ENCODE measurements around the gene KCNQ5.

DNA sequence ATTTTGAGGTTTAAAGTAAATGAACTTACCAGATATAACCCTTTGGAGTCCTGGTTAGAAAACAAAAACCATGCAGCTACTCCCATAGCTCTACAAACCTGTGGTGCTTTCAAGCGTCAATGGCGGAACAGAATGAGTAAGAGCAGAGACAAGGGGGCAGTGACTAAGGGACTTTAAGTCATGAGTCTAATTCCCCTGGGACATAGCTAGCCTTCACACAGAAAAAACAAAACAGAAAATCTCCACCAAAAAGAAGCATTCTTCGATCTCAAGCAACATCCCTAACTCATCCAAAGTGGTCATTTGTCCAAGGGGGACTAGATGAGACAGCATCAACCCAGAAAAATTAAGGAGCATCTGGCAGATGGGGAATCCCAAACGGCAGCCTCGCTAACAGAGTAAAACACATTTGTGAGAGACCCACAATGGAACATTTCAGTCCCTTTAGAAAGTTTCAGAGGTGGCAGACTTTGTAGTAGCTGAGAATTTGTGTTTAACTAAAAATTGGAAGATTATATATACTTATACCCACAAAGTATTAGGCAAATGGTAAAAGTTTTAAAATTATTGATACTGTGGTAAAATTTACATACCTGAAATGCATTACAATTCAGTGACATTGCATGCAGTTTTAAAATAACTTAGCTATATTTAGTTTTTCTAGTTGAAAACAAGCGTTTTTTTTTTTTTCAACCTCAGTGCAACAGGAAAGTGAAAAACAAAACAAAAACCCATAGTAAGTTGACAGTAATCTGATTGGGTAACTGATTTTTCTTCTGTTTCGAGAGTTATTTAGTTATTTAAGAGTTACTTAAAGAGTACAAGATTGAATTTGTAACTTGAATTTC lies 67.5 kb downstream of the KCNQ5 start:
- TF ChIP-seq POLR2A (IDR thresholded peaks at IDR 0.05; ENCODE audit: borderline replicate concordance, extremely low read depth, insufficient read depth, insufficient read length): no peak
- TF ChIP-seq, protein P1, sequence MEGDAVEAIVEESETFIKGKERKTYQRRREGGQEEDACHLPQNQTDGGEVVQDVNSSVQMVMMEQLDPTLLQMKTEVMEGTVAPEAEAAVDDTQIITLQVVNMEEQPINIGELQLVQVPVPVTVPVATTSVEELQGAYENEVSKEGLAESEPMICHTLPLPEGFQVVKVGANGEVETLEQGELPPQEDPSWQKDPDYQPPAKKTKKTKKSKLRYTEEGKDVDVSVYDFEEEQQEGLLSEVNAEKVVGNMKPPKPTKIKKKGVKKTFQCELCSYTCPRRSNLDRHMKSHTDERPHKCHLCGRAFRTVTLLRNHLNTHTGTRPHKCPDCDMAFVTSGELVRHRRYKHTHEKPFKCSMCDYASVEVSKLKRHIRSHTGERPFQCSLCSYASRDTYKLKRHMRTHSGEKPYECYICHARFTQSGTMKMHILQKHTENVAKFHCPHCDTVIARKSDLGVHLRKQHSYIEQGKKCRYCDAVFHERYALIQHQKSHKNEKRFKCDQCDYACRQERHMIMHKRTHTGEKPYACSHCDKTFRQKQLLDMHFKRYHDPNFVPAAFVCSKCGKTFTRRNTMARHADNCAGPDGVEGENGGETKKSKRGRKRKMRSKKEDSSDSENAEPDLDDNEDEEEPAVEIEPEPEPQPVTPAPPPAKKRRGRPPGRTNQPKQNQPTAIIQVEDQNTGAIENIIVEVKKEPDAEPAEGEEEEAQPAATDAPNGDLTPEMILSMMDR (IDR thresholded peaks at IDR 0.05 in 2 of 3, conservative IDR thresholded peaks at IDR 0.05 in 1 of 3; ENCODE audit: borderline replicate concordance in 1 of 3, insufficient read depth in 1 of 3, low read depth in 2 of 3, low read length in 2 of 3): no peak
- TF ChIP-seq POLR2AphosphoS5 (IDR thresholded peaks at IDR 0.05; ENCODE audit: low read depth, low read length): no peak

Data from HCT116 (cell line).